ENCODE data around the gene SLC1A2. TPM values are rescaled to one million over a fixed set of nuclear protein-coding genes. Genes with fewer than 3 reads are reported as not detected.

Gene SLC1A2
- total RNA-seq, 4 donors from 2014 or later: 0.05 to 1.2 (median 0.54) TPM

GRCh38 chr11:35433588-35433987 lies 14.2 kb upstream of the SLC1A2 start:
- 78 to 85% methylated on average over 3 of the region's 3 CpGs for WGBS, 2 donors
- Histone ChIP-seq H3K27me3 (no peaks in the 10 kb centered on the region), H3K4me1 (no peaks in the 10 kb centered on the region), H3K4me3 (replicated peaks in 1 of 3) (no peak overlapping the region), H3K9me3 (no peaks in the 10 kb centered on the region), H3K36me3 (no peaks in the 10 kb centered on the region), H3K27ac (no peak overlapping the region)
- no peak for TF ChIP-seq CTCF (IDR thresholded peaks at IDR 0.05)
- TF ChIP-seq POLR2A (IDR thresholded peaks at IDR 0.05): no peak
- DNase-seq: no peak
- intact Hi-C loops (cut with DNase I): no loop called here

GRCh38 chr11:35432464-35432863 lies 13.1 kb upstream of the SLC1A2 start:
- no peaks in the 10 kb centered on the region for H3K9me3 ChIP-seq

GRCh38 chr11:35427071-35427470 lies 7.7 kb upstream of the SLC1A2 start:
- Histone ChIP-seq H3K9me3 (no peaks in the 10 kb centered on the region), H3K4me3 (replicated peaks in 1 of 3) (no peak overlapping the region), H3K36me3 (no peaks in the 10 kb centered on the region), H3K27me3 (no peaks in the 10 kb centered on the region), H3K4me1 (peaks cover 25 to 27% of the 10 kb centered on the region in 2 donors), H3K27ac (peak overlapping the region; percentile 2 to 86 (median 60))
- TF ChIP-seq CTCF (IDR thresholded peaks at IDR 0.05) (no peak), POLR2A (IDR thresholded peaks at IDR 0.05) (no peak)
- 9 to 10% methylated on average over 3 of the region's 3 CpGs for WGBS, 2 donors
- intact Hi-C loops (cut with DNase I): no loop called here
- peak; percentile 75 to 84 for DNase-seq

More at GRCh38 chr11:35432464-35432863, 13.1 kb upstream of the SLC1A2 start:
- no peak for DNase-seq
- H3K27me3 ChIP-seq: no peaks in the 10 kb centered on the region
- H3K27ac ChIP-seq: no peak overlapping the region
- no peaks in the 10 kb centered on the region for H3K36me3 ChIP-seq
- TF ChIP-seq POLR2A (IDR thresholded peaks at IDR 0.05): no peak
- TF ChIP-seq CTCF (IDR thresholded peaks at IDR 0.05): no peak
- no peak overlapping the region for H3K4me3 ChIP-seq (replicated peaks in 1 of 3)
- intact Hi-C loops (cut with DNase I): no loop called here
- 96 to 97% methylated on average over 5 to 10 of the region's 14 CpGs for WGBS, 2 donors
- H3K4me1 ChIP-seq: peaks cover 5 to 11% of the 10 kb centered on the region in 2 donors

GRCh38 chr11:35426351-35426750 lies 7.0 kb upstream of the SLC1A2 start:
- H3K9me3 ChIP-seq: no peaks in the 10 kb centered on the region
- DNase-seq: no peak
- no peak overlapping the region for H3K4me3 ChIP-seq (replicated peaks in 1 of 3)
- no peaks in the 10 kb centered on the region for H3K27me3 ChIP-seq
- intact Hi-C loops (cut with DNase I): no loop called here
- H3K36me3 ChIP-seq: no peaks in the 10 kb centered on the region
- H3K27ac ChIP-seq: peak overlapping the region; percentile 2 to 86 (median 60)
- no peak for TF ChIP-seq CTCF (IDR thresholded peaks at IDR 0.05)
- no peak for TF ChIP-seq POLR2A (IDR thresholded peaks at IDR 0.05)
- H3K4me1 ChIP-seq: peaks cover 25 to 27% of the 10 kb centered on the region in 2 donors
- 25 to 26% methylated on average over 1 of the region's 1 CpG for WGBS, 2 donors

- no peak for DNase-seq
- H3K4me3 ChIP-seq (replicated peaks in 1 of 3): no peak overlapping the region
- H3K27me3 ChIP-seq: no peaks in the 10 kb centered on the region
- H3K9me3 ChIP-seq: no peaks in the 10 kb centered on the region
- H3K4me1 ChIP-seq: peaks cover 25 to 27% of the 10 kb centered on the region in 2 donors
- no peaks in the 10 kb centered on the region for H3K36me3 ChIP-seq
- H3K27ac ChIP-seq: peak overlapping the region in 1 of 3 donors; percentile 86
- TF ChIP-seq CTCF (IDR thresholded peaks at IDR 0.05) (no peak), POLR2A (IDR thresholded peaks at IDR 0.05) (no peak)
- intact Hi-C loops (cut with DNase I): no loop called here
- WGBS, 2 donors: 81 to 87% methylated on average over 4 of the region's 4 CpGs
Measured at GRCh38 chr11:35425603-35426212, 6.3 kb upstream of the SLC1A2 start.

Data from thyroid gland (tissue), 4 donors.